Activated CD4-positive, alpha-beta T cell treated with anti-CD3 and anti-CD28 coated beads, Interleukin-2, amount 50 U/mL, for 1 hour (primary cell): ENCODE data around the gene B4GALNT4.
"Not testable (repeated sequence)": the region's sequence is repeated elsewhere in the genome, so short reads cannot be mapped to it uniquely, and the experiment has no call there.

Source experiments
- DNase-seq: peaks from one replicate; pipeline ENCODE4 v3.0.0-alpha.2; 2020

B4GALNT4 gene

GRCh38 chr11:359181-359714 is 10.1 kb upstream of the B4GALNT4 start:
- DNase-seq: no peak

- no peak for DNase-seq
Observed at GRCh38 chr11:360326-361280, 8.7 kb upstream of the B4GALNT4 start.

DNA sequence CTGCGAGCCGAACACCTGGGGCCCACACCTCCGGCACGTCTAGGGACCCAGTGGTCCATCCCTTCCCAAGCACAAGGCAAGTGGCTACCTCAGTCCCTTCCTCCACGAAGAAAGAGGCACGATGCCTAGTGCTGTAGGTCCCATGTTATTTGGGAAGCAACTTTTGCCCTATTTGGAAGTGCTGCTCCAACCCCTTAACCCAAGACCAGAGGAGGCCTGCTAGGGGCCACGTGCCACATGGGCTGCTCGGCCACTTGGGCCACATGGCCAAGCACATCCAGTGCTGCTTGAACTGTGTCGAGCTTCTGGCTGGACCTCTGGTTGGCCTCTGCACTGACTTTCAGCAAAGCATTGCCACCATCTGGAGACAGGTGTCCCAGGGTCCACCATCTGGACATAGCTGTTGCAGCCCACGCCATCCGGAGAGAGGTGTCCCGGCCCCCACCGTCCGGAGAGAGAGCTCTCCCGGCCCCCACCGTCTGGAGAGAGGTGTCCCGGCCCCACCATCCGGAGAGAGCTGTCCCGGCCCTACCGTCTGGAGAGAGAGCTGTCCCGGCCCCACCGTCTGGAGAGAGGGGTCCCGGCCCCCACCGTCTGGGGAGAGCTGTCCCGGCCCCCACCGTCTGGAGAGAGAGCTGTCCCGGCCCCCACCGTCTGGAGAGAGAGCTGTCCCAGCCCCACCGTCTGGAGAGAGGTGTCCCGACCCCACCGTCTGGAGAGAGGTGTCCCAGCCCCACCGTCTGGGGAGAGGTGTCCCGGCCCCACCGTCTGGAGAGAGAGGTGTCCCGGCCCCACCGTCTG is 6.5 kb upstream of the B4GALNT4 start:
- DNase-seq: no peak

GRCh38 chr11:363443-363805 is 5.9 kb upstream of the B4GALNT4 start:
- DNase-seq: not testable (repeated sequence)

DNA sequence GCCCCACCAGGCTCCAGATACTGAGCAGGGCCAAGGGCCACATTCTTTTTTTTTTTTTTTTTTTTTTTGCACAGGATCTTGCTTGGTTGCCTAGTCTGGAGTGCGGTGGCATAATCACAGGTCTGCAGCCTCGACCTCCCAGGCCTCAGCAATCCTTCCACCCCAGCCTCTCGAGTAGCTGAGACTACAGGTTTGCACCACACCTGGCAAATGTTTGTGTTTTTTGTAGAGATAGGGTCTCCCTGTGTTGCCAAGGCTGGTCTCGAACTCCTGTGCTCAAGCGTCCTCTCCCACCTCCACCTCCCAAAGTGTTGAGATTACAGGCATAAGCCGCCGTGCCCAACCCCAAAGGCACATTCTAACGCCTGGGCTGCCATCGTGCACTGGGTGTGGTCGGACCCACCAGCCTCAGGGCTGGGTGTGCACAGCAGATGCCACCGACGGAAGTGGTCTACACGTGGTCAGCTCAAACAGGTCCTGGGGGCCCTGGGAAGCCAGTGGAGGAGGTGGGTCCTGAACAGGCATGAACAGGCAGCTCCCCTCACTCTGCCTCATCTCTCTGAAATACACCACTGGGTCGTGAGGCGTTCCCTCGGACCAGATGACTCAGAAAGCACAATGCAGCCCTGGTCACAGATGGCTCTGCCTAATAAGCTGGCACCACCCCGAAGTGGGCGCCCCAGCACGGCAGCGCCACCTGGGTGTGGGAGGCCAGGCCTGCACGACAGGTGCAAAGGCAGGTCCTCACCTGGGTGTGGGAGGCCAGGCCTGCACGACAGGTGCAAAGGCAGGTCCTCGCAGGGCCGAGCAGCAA is 5.1 kb upstream of the B4GALNT4 start:
- DNase-seq: peak; percentile 72

GRCh38 chr11:364991-365725 is 4.1 kb upstream of the B4GALNT4 start:
- DNase-seq: no peak

- DNase-seq: no peak
Observed at GRCh38 chr11:365831-366230, 3.5 kb upstream of the B4GALNT4 start.

DNA sequence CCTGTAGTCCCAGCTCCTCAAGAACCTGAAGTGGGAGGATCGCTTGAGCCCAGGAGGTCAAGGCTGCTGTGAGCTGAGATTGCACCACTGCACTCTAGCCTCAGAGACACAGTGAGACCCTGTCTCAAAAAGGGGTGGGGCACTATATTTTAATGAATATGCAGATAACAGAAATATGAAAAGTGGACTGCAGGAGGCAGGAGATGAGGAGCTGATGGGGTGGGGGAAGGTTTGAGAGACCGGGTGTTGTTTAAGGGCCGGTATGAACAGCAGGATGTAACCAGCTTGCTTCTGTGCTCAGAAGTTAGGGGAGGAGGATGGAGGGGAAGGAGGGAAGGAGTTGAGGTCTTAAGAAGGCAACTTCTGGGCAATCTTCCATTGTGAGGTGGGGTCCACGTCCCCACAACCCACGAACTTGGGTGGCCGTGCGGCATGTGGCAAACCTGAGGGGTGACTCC is 1.3 kb upstream of the B4GALNT4 start:
- DNase-seq: no peak

GRCh38 chr11:368414-369335 is 624 bp upstream of the B4GALNT4 start:
- DNase-seq: no peak

GRCh38 chr11:370070-370941 is 1.0 kb downstream of the B4GALNT4 start:
- DNase-seq: no peak

- no peak for DNase-seq
Observed at GRCh38 chr11:371051-371450, 1.8 kb downstream of the B4GALNT4 start.

DNA sequence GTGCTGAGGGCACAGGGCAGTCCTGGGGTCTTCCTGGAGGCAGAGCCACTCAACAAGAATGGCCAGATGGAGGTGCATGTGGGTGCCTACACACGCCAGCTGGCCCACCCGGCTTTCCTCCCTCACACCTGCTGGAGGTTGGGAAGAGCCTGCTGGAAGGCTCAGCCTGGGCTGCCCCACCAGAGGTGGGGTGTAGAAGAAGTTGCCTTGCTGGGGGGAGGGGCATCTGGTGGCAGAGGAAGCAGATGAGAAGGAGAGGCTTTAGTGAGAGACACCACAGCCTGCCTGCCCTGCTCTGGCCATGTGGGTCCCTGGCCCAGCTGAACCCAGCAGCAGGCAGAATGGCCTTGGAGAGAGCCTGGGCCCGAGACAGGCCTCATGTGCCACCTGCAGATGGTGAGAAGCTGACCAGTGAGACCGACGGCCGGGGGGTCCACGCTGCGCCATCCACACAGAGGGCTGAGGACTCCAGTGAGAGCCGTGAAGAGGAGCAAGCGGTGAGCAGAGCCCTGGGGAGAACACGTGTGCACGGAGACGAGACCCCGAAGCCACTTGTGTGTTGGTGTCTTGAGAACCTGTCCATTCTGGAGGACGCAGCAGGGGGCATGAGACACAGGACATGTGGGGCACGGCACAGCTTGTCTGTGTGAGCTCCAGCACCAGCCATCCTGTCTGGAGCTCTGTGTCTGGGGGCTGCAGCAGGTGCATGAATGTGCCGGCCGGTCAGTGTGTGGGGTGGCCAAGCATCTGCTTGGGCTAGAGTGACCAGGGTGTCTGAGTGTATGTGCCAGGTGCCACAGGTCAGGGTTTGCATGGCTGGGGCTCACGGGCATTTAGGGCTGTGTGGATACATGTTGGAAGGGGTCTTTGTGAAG is 2.7 kb downstream of the B4GALNT4 start:
- DNase-seq: no peak

GRCh38 chr11:372809-373715 is 3.8 kb downstream of the B4GALNT4 start:
- DNase-seq: no peak

- DNase-seq: no peak
Observed at GRCh38 chr11:373716-374551, 4.6 kb downstream of the B4GALNT4 start.

DNA sequence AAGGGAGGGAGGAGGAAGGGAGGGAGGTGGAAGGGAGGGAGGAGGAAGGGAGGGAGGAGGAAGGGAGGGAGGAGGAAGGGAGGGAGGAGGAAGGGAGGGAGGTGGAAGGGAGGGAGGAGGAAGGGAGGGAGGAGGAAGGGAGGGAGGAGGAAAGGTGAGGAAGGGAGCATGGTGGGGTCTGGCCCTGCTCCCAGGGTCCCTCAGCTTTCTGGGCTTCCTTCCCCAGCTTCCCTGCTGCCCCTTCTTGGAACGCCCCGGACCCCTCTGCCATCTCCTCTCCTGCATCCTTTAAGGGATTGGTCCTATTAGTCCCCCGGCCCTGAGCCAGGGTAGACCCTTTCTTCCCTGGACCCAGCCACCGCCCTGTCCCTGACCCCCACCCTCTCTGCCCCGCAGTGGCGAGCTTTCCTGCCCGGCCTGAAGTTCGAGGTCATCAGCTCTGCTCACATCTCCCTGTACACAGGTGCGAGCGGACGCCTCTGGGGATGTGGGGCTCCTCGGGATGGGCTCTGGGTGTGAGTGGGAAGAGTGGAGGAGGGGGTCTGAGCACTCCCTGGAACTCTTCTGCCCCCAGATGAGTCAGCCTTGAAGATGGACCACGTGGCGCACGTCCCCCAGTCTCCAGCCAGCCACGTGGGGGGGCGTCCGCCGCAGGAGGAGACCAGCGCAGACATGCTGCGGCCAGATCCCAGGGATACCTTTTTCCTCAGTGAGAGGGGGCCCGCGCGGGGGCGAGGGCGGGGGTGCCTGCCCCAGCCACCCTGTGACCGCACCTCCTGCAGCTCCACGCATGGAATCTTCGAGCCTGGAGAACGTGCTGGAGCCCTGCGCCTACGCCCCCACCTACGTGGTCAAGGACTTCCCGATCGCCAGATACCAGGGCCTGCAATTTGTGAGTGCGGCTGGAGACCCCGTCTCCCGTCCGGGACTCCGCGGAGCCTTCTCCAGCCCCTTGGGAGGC is 6.0 kb downstream of the B4GALNT4 start:
- no peak for DNase-seq
